ENCODE measurements around the gene PLEKHA6.

- TF ChIP-seq CTCF (conservative IDR thresholded peaks at IDR 0.05): no peak
- no peak for TF ChIP-seq ZFX (IDR thresholded peaks at IDR 0.05)
These were observed 21.4 kb downstream of the PLEKHA6 start for GRCh38 chr1:204338360-204338759.
